ENCODE results near the gene BIN2. TPM values are rescaled to one million over a fixed set of nuclear protein-coding genes. Genes with fewer than 3 reads are reported as not detected.

BIN2 gene
- total RNA-seq, 1 experiment from 2014 or later, result not detected

DNA sequence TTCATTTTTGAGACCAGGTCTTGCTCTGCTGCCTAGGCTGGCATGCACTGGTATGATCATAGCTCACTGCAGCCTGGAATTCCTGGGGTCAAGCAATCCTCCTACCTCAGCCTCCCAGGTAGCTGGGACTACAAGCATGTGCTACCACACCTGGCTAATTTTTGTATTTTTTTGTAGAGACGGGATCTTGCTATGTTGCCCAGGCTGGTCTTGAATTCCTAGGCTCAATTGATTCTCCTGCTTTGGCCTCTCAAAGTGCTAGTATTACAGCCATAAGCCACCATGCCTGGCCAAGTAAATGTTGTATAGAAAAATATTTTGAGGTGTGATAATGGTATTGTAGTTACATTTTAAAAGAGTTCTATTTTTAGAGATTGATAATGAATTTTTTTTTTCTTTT lies 12.6 kb downstream of the BIN2 start:
- no peak overlapping the region for H3K56ac ChIP-seq (ENCODE audit: insufficient read length, low read depth, low read length)

More for the DNA sequence above, 12.6 kb downstream of the BIN2 start:
- Histone ChIP-seq H3K4ac (ENCODE audit: low read depth, low read length) (no peak overlapping the region), H3K4me2 (ENCODE audit: insufficient read depth, insufficient read length, low read length) (no peak overlapping the region), H3K27me3 (ENCODE audit: insufficient read depth, low read length) (no peaks in the 10 kb centered on the region), H3T11ph (ENCODE audit: low read length) (no peak overlapping the region), H4K91ac (ENCODE audit: insufficient read length, low read depth, low read length) (no peak overlapping the region), H2BK120ac (ENCODE audit: low read depth, low read length, poor library complexity, severe bottlenecking) (no peak overlapping the region), H4K8ac (replicated peaks; ENCODE audit: insufficient read length, low read depth, low read length) (no peak overlapping the region), H3K9me3 (ENCODE audit: control insufficient read depth, low read depth, low read length) (no peaks in the 10 kb centered on the region), H4K20me1 (ENCODE audit: control insufficient read depth, insufficient read depth, insufficient read length) (no peaks in the 10 kb centered on the region), H2AK5ac (ENCODE audit: insufficient read length, low read length) (no peak overlapping the region), H3K14ac (ENCODE audit: insufficient read depth, low read length) (no peak overlapping the region), H3K9ac (ENCODE audit: extremely low read depth, insufficient read length, low read length) (no peak overlapping the region), H3K79me1 (ENCODE audit: insufficient read depth, low read depth, low read length, poor library complexity, severe bottlenecking) (no peaks in the 10 kb centered on the region), H3K27ac (ENCODE audit: insufficient read length, low read depth, low read length) (no peak overlapping the region), H4K5ac (ENCODE audit: insufficient read length, low read depth, low read length) (no peak overlapping the region), H2BK5ac (ENCODE audit: insufficient read length, low read length) (no peak overlapping the region), H3K4me1 (ENCODE audit: insufficient read depth, low read length) (no peaks in the 10 kb centered on the region), H2BK12ac (ENCODE audit: insufficient read length, low read depth, low read length) (no peak overlapping the region), H3K23ac (ENCODE audit: insufficient read length, low read depth, low read length) (no peak overlapping the region), H2BK15ac (ENCODE audit: low read depth, low read length) (no peak overlapping the region), H2BK20ac (ENCODE audit: low read depth, low read length, poor library complexity, severe bottlenecking) (no peak overlapping the region), H3K79me2 (ENCODE audit: insufficient read depth, low read length) (no peaks in the 10 kb centered on the region), H2AFZ (ENCODE audit: low read length) (no peak overlapping the region), H3K18ac (ENCODE audit: insufficient read length, low read depth, low read length) (no peak overlapping the region), H3K23me2 (ENCODE audit: insufficient read length, low read depth, low read length, poor library complexity, severe bottlenecking) (no peaks in the 10 kb centered on the region)
- no CpG with 5 or more reads among the region's 1 CpG for WGBS (ENCODE audit: extremely low coverage, insufficient read length, low lambda C conversion rate)
- H3K36me3 Mint-ChIP-seq (ENCODE audit: insufficient read depth in 1 of 3, low read depth in 3 of 3), result no peaks in the 10 kb centered on the region
- H3K4me3 Mint-ChIP-seq, result no peak overlapping the region
- no peaks in the 10 kb centered on the region for H3K9me3 Mint-ChIP-seq
- peaks cover 0 to 5% of the 10 kb centered on the region in 2 experiments; a peak in 2 of 4 replicates for H3K4me1 Mint-ChIP-seq
- no peak for DNase-seq
- no peak for TF ChIP-seq CTCF (conservative IDR thresholded peaks at IDR 0.05)
- H3K27ac Mint-ChIP-seq, result no peak overlapping the region
- no peaks in the 10 kb centered on the region for H3K27me3 Mint-ChIP-seq (ENCODE audit: low read depth)
